ENCODE data around the gene GTF3C1. TPM values are rescaled to one million over a fixed set of nuclear protein-coding genes. Genes with fewer than 3 reads are reported as not detected.

The GTF3C1 gene
- total and polyA plus RNA-seq, 4 donors, result 15.3 to 28.0 (median 22.2) TPM

- Histone ChIP-seq H3K36me3 (ENCODE audit: control insufficient read depth in 4 of 4, insufficient read depth in 3 of 4, low read depth in 1 of 4, low read length in 3 of 4) (peaks cover 15 to 88% (median 40%) of the 10 kb centered on the region in 4 donors), H3K27me3 (ENCODE audit: control insufficient read depth in 4 of 4, insufficient read depth in 4 of 4, low read length in 3 of 4) (no peaks in the 10 kb centered on the region), H3K9me3 (ENCODE audit: control insufficient read depth in 4 of 4, low read length in 3 of 4) (no peaks in the 10 kb centered on the region), H3K27ac (ENCODE audit: low read depth in 1 of 2, low read length in 2 of 2) (no peak overlapping the region), H3K4me1 (ENCODE audit: control insufficient read depth in 4 of 4, insufficient read depth in 4 of 4, low read length in 3 of 4) (no peaks in the 10 kb centered on the region), H3K4me3 (ENCODE audit: low read depth in 1 of 3, low read length in 3 of 3) (no peak overlapping the region), H3K9ac (ENCODE audit: low read depth in 1 of 2, low read length in 2 of 2) (no peak overlapping the region)
- TF ChIP-seq RXRA (IDR thresholded peaks at IDR 0.05) (no peak), HNF4A (conservative IDR thresholded peaks at IDR 0.05) (no peak)
- WGBS, result 92% methylated on average over 33 of the region's 33 CpGs
- DNase-seq (ENCODE audit: low spot score), result no peak
Observed at GRCh38 chr16:27464626-27465482, 84.9 kb downstream of the GTF3C1 start.

DNA sequence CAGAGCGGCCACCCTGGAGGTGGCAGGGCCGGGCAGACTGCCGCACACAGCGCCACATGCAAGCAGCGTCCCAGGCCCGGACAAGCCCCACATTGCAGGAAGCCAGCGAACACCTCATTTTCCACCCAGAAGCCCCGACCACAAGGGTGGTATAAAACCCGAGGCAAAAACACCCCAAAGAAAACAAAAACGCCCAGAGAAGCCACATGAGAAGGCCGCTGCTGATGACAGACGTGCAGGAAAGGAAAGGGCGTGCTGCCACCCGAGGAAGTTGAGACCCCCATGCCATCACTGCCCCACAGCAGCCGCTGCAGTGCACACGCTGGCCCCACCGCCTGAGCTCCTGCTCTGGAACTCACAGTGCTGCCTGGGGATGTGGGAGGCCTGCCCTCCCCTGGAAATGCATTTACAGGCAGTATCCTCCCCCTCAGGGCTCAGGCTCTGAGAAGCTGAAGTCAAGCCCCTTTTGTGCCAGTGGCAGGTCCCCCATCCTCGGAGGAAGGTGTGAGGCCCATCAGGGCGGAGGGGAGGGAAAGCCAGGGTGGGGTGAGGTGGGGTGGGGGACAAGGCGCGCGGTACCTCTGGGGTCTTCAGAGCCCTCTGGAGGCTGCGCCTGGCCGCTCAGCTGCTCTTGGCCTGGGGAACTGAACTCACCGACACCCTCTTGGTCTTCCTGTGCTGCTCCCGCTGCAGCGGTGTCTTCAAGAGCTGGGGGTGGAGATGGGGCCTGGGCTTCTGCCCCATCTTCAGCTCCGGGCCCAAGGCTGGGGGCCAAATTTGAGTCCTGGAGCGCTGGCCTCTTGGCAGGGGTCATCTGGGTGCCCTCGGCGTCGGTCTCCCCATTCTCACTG is 85.7 kb downstream of the GTF3C1 start:
- no peaks in the 10 kb centered on the region for H3K4me1 ChIP-seq (ENCODE audit: control insufficient read depth in 4 of 4, insufficient read depth in 4 of 4, low read length in 3 of 4)
- H3K9me3 ChIP-seq (ENCODE audit: control insufficient read depth in 4 of 4, low read length in 3 of 4), result no peaks in the 10 kb centered on the region
- no peaks in the 10 kb centered on the region for H3K27me3 ChIP-seq (ENCODE audit: control insufficient read depth in 4 of 4, insufficient read depth in 4 of 4, low read length in 3 of 4)
- WGBS, result 92% methylated on average over 32 of the region's 32 CpGs
- no peak overlapping the region for H3K4me3 ChIP-seq (ENCODE audit: low read depth in 1 of 3, low read length in 3 of 3)
- H3K27ac ChIP-seq (ENCODE audit: low read depth in 1 of 2, low read length in 2 of 2), result no peak overlapping the region
- DNase-seq (ENCODE audit: low spot score), result no peak
- peaks cover 13 to 79% (median 37%) of the 10 kb centered on the region in 4 donors for H3K36me3 ChIP-seq (ENCODE audit: control insufficient read depth in 4 of 4, insufficient read depth in 3 of 4, low read depth in 1 of 4, low read length in 3 of 4)
- H3K9ac ChIP-seq (ENCODE audit: low read depth in 1 of 2, low read length in 2 of 2), result no peak overlapping the region
- TF ChIP-seq, protein P1, sequence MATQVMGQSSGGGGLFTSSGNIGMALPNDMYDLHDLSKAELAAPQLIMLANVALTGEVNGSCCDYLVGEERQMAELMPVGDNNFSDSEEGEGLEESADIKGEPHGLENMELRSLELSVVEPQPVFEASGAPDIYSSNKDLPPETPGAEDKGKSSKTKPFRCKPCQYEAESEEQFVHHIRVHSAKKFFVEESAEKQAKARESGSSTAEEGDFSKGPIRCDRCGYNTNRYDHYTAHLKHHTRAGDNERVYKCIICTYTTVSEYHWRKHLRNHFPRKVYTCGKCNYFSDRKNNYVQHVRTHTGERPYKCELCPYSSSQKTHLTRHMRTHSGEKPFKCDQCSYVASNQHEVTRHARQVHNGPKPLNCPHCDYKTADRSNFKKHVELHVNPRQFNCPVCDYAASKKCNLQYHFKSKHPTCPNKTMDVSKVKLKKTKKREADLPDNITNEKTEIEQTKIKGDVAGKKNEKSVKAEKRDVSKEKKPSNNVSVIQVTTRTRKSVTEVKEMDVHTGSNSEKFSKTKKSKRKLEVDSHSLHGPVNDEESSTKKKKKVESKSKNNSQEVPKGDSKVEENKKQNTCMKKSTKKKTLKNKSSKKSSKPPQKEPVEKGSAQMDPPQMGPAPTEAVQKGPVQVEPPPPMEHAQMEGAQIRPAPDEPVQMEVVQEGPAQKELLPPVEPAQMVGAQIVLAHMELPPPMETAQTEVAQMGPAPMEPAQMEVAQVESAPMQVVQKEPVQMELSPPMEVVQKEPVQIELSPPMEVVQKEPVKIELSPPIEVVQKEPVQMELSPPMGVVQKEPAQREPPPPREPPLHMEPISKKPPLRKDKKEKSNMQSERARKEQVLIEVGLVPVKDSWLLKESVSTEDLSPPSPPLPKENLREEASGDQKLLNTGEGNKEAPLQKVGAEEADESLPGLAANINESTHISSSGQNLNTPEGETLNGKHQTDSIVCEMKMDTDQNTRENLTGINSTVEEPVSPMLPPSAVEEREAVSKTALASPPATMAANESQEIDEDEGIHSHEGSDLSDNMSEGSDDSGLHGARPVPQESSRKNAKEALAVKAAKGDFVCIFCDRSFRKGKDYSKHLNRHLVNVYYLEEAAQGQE (IDR thresholded peaks at IDR 0.05), result no peak
- TF ChIP-seq HNF4G (IDR thresholded peaks at IDR 0.05) (no peak), RAD21 (IDR thresholded peaks at IDR 0.05) (no peak), SP1 (IDR thresholded peaks at IDR 0.05) (no peak), YY1 (IDR thresholded peaks at IDR 0.05) (no peak), HNF4A (conservative IDR thresholded peaks at IDR 0.05) (no peak), FOXA1 (IDR thresholded peaks at IDR 0.05) (no peak), EGR1 (IDR thresholded peaks at IDR 0.05; ENCODE audit: low read depth in 2 of 2) (no peak), GABPA (IDR thresholded peaks at IDR 0.05 in 1 of 2, conservative IDR thresholded peaks at IDR 0.05 in 1 of 2) (no peak)

DNA sequence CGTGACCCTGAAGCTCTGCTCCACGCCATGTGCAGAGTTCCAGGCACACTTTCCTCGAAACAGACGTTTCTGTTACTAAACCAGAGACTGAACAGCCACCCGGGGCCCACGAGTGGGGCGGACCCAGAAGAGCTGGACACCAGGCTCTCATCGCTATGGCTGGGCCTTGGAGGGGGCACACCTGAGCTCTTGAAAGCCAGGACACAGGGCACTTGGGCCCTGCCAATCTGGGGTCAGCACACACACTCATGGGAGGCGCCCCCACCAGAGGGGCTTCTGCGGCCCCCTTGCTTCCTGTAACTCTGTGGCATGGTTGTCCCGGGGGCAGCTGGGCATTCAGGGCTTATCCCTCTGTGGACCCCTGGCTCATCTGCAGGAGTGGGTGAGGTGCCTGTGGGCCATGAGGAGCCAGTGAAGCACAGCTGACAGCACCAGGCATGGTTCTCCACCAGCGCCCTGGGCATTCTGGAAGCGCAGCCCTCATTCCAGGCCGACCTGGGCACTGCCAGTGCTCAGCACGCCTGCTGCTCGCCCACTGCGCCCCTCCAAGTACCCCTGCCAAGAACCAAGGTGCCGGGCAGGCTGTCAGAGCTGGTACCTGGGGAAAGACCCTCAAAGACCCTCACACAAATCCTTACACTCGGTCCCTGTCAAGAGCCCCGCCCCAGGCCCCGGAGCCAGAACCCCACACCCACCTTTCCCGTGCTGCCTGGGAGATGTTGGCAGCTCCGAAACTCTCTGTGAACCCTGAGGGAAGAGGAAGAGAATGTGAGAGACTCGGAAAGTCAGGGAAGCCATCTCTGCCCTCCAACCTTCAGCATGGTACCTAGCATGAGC is 86.6 kb downstream of the GTF3C1 start:
- Histone ChIP-seq H3K9me3 (ENCODE audit: control insufficient read depth in 4 of 4, low read length in 3 of 4) (no peaks in the 10 kb centered on the region), H3K27ac (ENCODE audit: low read depth in 1 of 2, low read length in 2 of 2) (no peak overlapping the region), H3K4me3 (ENCODE audit: low read depth in 1 of 3, low read length in 3 of 3) (no peak overlapping the region), H3K4me1 (ENCODE audit: control insufficient read depth in 4 of 4, insufficient read depth in 4 of 4, low read length in 3 of 4) (no peaks in the 10 kb centered on the region), H3K27me3 (ENCODE audit: control insufficient read depth in 4 of 4, insufficient read depth in 4 of 4, low read length in 3 of 4) (no peaks in the 10 kb centered on the region), H3K9ac (ENCODE audit: low read depth in 1 of 2, low read length in 2 of 2) (no peak overlapping the region), H3K36me3 (ENCODE audit: control insufficient read depth in 4 of 4, insufficient read depth in 3 of 4, low read depth in 1 of 4, low read length in 3 of 4) (peaks cover 13 to 71% (median 33%) of the 10 kb centered on the region in 4 donors)
- DNase-seq (ENCODE audit: low spot score), result no peak
- WGBS, result 93% methylated on average over 24 of the region's 24 CpGs
- TF ChIP-seq FOXA2 (IDR thresholded peaks at IDR 0.05) (no peak), TAF1 (conservative IDR thresholded peaks at IDR 0.05) (no peak), ATF3 (IDR thresholded peaks at IDR 0.05) (no peak), GABPA (IDR thresholded peaks at IDR 0.05 in 1 of 2, conservative IDR thresholded peaks at IDR 0.05 in 1 of 2) (no peak), MAX (IDR thresholded peaks at IDR 0.05) (no peak), HNF4A (conservative IDR thresholded peaks at IDR 0.05) (no peak), RXRA (IDR thresholded peaks at IDR 0.05) (no peak), CTCF (IDR thresholded peaks at IDR 0.05; ENCODE audit: low read depth, low read length, missing input control) (no peak), EGR1 (IDR thresholded peaks at IDR 0.05; ENCODE audit: low read depth in 2 of 2) (no peak)

All from liver (tissue), 9 donors.